A549 (cell line): Measurements from ENCODE around the gene ZNF710. TPM values are rescaled to one million over a fixed set of nuclear protein-coding genes. Genes with fewer than 3 reads are reported as not detected.

Experiments
- ATAC-seq, 2 experiments: fragments of 200-7000 bp in 1 of 2; fragments of >200 bp in 1 of 2; cut with Nextera tagmentation in 1 of 2; cut with Tn5 transposase in 1 of 2; 3 replicates each; pipeline versions ENCODE4 v1.8.0 to v1.9.1; 2018 to 2020; ENCODE audit warnings: mild to moderate bottlenecking in 1 of 2, moderate library complexity in 1 of 2
- CTCF ChIA-PET: fragments of 300-600 bp; sonication (Branson Sonifier 250); formaldehyde crosslinking; extraction: SDS; loops from one replicate; lab custom pipeline; 2021; ENCODE audit warnings: antibody characterized with exemption, inconsistent platforms; lab: Yijun Ruan, JAX
- POLR2A ChIA-PET: fragments of 350-600 bp; formaldehyde crosslinking; extraction: SDS; loops from one replicate; lab custom pipeline; 2021; ENCODE audit warnings: antibody characterized with exemption, inconsistent platforms; lab: Yijun Ruan, JAX
- DNase-seq, 2 experiments: peaks; one replicate each; pipeline versions ENCODE4 v3.0.0 to v3.0.0-alpha.2; 2011 to 2016; ENCODE audit warnings: low read depth in 1 of 2, low spot score in 1 of 2
- FAIRE-seq: peaks from 2 replicates; lab custom pipeline; 2011; peaks lifted over from hg19 to GRCh38; lab: Jason Lieb, UNC
- H3K27ac ChIP-seq, 2 experiments: fragments of >200 bp; sonication (Bioruptor Twin); formaldehyde crosslinking; 3 replicates each; pipeline ENCODE4 v1.5.1; 2016 to 2017
- H3K4me1 ChIP-seq: fragments of >200 bp; sonication (Bioruptor Twin); formaldehyde crosslinking; 3 replicates; pipeline ENCODE4 v1.6.1; 2016
- H3K4me2 ChIP-seq: fragments of >200 bp; sonication (Bioruptor Twin); formaldehyde crosslinking; 3 replicates; pipeline ENCODE4 v1.6.1; 2016
- H3K4me3 ChIP-seq: fragments of >200 bp; sonication (Bioruptor Twin); formaldehyde crosslinking; 3 replicates; pipeline ENCODE4 v1.5.1; 2016
- H3K9me3 ChIP-seq: fragments of >200 bp; sonication (Bioruptor Twin); formaldehyde crosslinking; 3 replicates; pipeline ENCODE4 v1.6.1; 2016
- CTCF ChIP-seq: fragments of >200 bp; sonication (Bioruptor Twin); formaldehyde crosslinking; IDR thresholded peaks from 3 replicates; pipeline ENCODE4 v1.5.1; 2016
- E2F6 ChIP-seq: IDR thresholded peaks from 2 replicates; pipeline ENCODE4 v1.6.1; 2012; ENCODE audit warnings: low read depth, borderline replicate concordance
- EHF ChIP-seq: fragments of 250-450 bp; sonication (Bioruptor Pico); IDR thresholded peaks from 2 replicates; pipeline ENCODE4 v1.5.0; 2020; ENCODE audit warnings: mild to moderate bottlenecking
- FOSL2 ChIP-seq, 2 experiments: fragments of 450-650 bp in 1 of 2; fragments of >200 bp in 1 of 2; sonication (Bioruptor Twin) in 1 of 2; formaldehyde crosslinking; IDR thresholded peaks; 2 replicates each; pipeline versions ENCODE4 v1.5.0 to v1.6.1; 2016 to 2020; ENCODE audit warnings: mild to moderate bottlenecking in 1 of 2, moderate library complexity in 1 of 2
- FOXS1 ChIP-seq: fragments of 250-450 bp; sonication (Bioruptor Pico); IDR thresholded peaks from 2 replicates; pipeline ENCODE4 v1.5.0; 2020; ENCODE audit warnings: mild to moderate bottlenecking, moderate library complexity
- HDAC2 ChIP-seq: fragments of 200-600 bp; sonication (generic); IDR thresholded peaks from 2 replicates; pipeline ENCODE4 v1.6.1; 2016
- KDM1A ChIP-seq: fragments of 200-600 bp; sonication (generic); IDR thresholded peaks from 2 replicates; pipeline ENCODE4 v1.6.1; 2016; ENCODE audit warnings: low read depth, mild to moderate bottlenecking
- MAFK ChIP-seq: fragments of 450-650 bp; IDR thresholded peaks from 2 replicates; pipeline ENCODE4 v1.6.1; 2014; ENCODE audit not compliant: partially characterized antibody
- NPAS2 ChIP-seq: fragments of 250-450 bp; sonication (Bioruptor Pico); IDR thresholded peaks from 2 replicates; pipeline ENCODE4 v1.8.0; 2022; ENCODE audit warnings: mild to moderate bottlenecking, moderate library complexity, borderline replicate concordance
- PHF8 ChIP-seq: fragments of 200-600 bp; sonication (generic); IDR thresholded peaks from 2 replicates; pipeline ENCODE4 v1.6.1; 2016; ENCODE audit warnings: low read depth, mild to moderate bottlenecking, antibody characterized with exemption, moderate library complexity, borderline replicate concordance
- POLR2A ChIP-seq: IDR thresholded peaks from 2 replicates; pipeline ENCODE4 v1.6.1; 2012; ENCODE audit warnings: mild to moderate bottlenecking, low read length
- RAD21 ChIP-seq, 2 experiments: fragments of >200 bp in 1 of 2; sonication (Bioruptor Twin) in 1 of 2; formaldehyde crosslinking in 1 of 2; IDR thresholded peaks in 1 of 2; conservative IDR thresholded peaks in 1 of 2; 2 replicates in 1 of 2; 3 replicates in 1 of 2; pipeline ENCODE4 v1.6.1; 2012 to 2018; ENCODE audit warnings: inconsistent platforms in 1 of 2
- REST ChIP-seq: fragments of 200-600 bp; sonication (generic); IDR thresholded peaks from 2 replicates; pipeline ENCODE4 v1.6.1; 2016; ENCODE audit warnings: antibody characterized with exemption, mild to moderate bottlenecking, moderate library complexity
- RFX5 ChIP-seq: fragments of 450-650 bp; IDR thresholded peaks from 2 replicates; pipeline ENCODE4 v1.7.1; 2014; ENCODE audit warnings: antibody characterized with exemption, mild to moderate bottlenecking, moderate library complexity
- SMC3 ChIP-seq: fragments of >200 bp; sonication (Bioruptor Twin); formaldehyde crosslinking; IDR thresholded peaks from 3 replicates; pipeline ENCODE4 v1.6.1; 2018; ENCODE audit warnings: inconsistent platforms
- WGBS: methylation state at CpG from one replicate; pipeline ENCODE4 v1.1.6; 2017; ENCODE audit errors: missing lambda C conversion rate; 5-methylcytosine and 5-hydroxymethylcytosine counted together
- polyA plus RNA-seq, 4 experiments: library from polyadenylated mRNA; depleted of rRNA in 3 of 4; stranded (reverse); fragments of >200 nt; fragmentation: RNase III in 1 of 4; extraction: RNeasy Plus Mini Kit Qiagen cat#74134 plus additional on column Dnase treatment in 1 of 4; gene quantifications; 2 replicates in 3 of 4; 3 replicates in 1 of 4; pipeline ENCODE4 v1.2.3, GENCODE V29; 2011 to 2017

Gene ZNF710
- polyA plus RNA-seq, 2 of the 4 experiments (the other 2 are of a cell fraction) = 2.6 to 7.8 TPM

GRCh38 chr15:90084876-90085423 lies 83.8 kb downstream of the ZNF710 start:
- no peak for FAIRE-seq
- no peak for TF ChIP-seq EHF (CRISPR knock-in tag)
- TF ChIP-seq HDAC2 = no peak
- Histone ChIP-seq H3K4me3 (no peak overlapping the region), H3K4me1 (peaks cover 7% of the 10 kb centered on the region; the same call in 1 of the 3 replicates), H3K27ac (no peak overlapping the region), H3K4me2 (no peak overlapping the region), H3K9me3 (no peaks in the 10 kb centered on the region)
- ATAC-seq = no peak
- 83% methylated on average over 16 of the region's 18 CpGs for WGBS
- no peak for DNase-seq
- POLR2A ChIA-PET = interaction anchor here (0.6 kb wide), 1 partner anchor 8 kb away, joined by 3 read pairs; no protein-coding TSS in a partner anchor
- CTCF ChIA-PET = interaction anchor here (0.7 to 7.4 kb wide), 16 partner anchors 7 to 345 kb away, joined by 3 to 94 read pairs (median 5); partner anchors contain the start of gene IDH2

GRCh38 chr15:90085565-90085964 lies 84.4 kb downstream of the ZNF710 start:
- no peak overlapping the region for H3K27ac ChIP-seq
- TF ChIP-seq FOXS1 = no peak
- peak; percentile 67 for TF ChIP-seq MAFK
- TF ChIP-seq CTCF = no peak
- TF ChIP-seq FOSL2 (IDR thresholded peaks at IDR 0.05) = no peak
- no peak for TF ChIP-seq FOSL2 (CRISPR knock-in tag; IDR thresholded peaks at IDR 0.05)
- H3K4me3 ChIP-seq = no peak overlapping the region
- DNase-seq (no peak), FAIRE-seq (no peak), ATAC-seq (no peak)
- H3K4me2 ChIP-seq = no peak overlapping the region
- 85% methylated on average over 3 of the region's 3 CpGs for WGBS
- ChIA-PET POLR2A (no interaction called here), CTCF (interaction anchor here (0.9 to 7.4 kb wide), 23 partner anchors 8 to 335 kb away, joined by 3 to 94 read pairs (median 6); partner anchors contain the start of genes AP3S2, ARPIN and IDH2)
- H3K4me1 ChIP-seq = peaks cover 7% of the 10 kb centered on the region; the same call in 1 of the 3 replicates
- H3K9me3 ChIP-seq = no peaks in the 10 kb centered on the region

- peaks cover 7% of the 10 kb centered on the region; the same call in 1 of the 3 replicates for H3K4me1 ChIP-seq
- H3K9me3 ChIP-seq = no peaks in the 10 kb centered on the region
- ATAC-seq (peak; percentile 74 to 84; a peak in 5 of 6 replicates), FAIRE-seq (peak; percentile 83), DNase-seq (peak; percentile 68 to 79)
- 58% methylated on average over 7 of the region's 7 CpGs for WGBS
- 0 out of 6 replicates have a peak overlapping the region, but pooled peaks of 1 of the 2 experiments have one; percentile 13 for H3K27ac ChIP-seq
- POLR2A ChIA-PET = interaction anchor here (0.6 to 2.1 kb wide), 4 partner anchors 16 to 193 kb away, joined by 4 to 16 read pairs (median 8); partner anchors contain the start of genes AP3S2, CIB1 and IDH2
- TF ChIP-seq RAD21 (conservative IDR thresholded peaks at IDR 0.05 in 1 of 2, IDR thresholded peaks at IDR 0.05 in 1 of 2) (peak; percentile 79 to 94), FOSL2 (IDR thresholded peaks at IDR 0.05) (no peak), FOSL2 (CRISPR knock-in tag; IDR thresholded peaks at IDR 0.05) (no peak), E2F6 (no peak), SMC3 (peak; percentile 78), NPAS2 (no peak), RFX5 (no peak), REST (no peak), MAFK (no peak), PHF8 (no peak), KDM1A (no peak), CTCF (peak; percentile 79), POLR2A (no peak)
- CTCF ChIA-PET = interaction anchor here (0.6 to 7.4 kb wide), 56 partner anchors 8 to 444 kb away, joined by 3 to 94 read pairs (median 4); partner anchors contain the start of genes AP3S2, CIB1, GDPGP1 and IDH2
- H3K4me2 ChIP-seq = peak overlapping the region; percentile 45
- no peak overlapping the region for H3K4me3 ChIP-seq
These were observed 85.7 kb downstream of the ZNF710 start for GRCh38 chr15:90086868-90087268.
